Measurements from ENCODE around the gene RFX2.

RFX2 gene

GRCh38 chr19:5995606-5996005, 114.7 kb downstream of the RFX2 start:
- no peak for DNase-seq (ENCODE audit: low read depth in 1 of 2, low spot score in 1 of 2)
- Histone ChIP-seq H3K27me3 (ENCODE audit: insufficient read depth, poor library complexity, severe bottlenecking) (no peaks in the 10 kb centered on the region), H3K27ac (replicated peaks) (no peak overlapping the region), H3K4me3 (replicated peaks; ENCODE audit: insufficient read depth, low read length) (no peak overlapping the region)
- TF ChIP-seq REST (IDR thresholded peaks at IDR 0.05; ENCODE audit: insufficient replicate concordance, low read depth) (no peak), CTCF (IDR thresholded peaks at IDR 0.05; ENCODE audit: insufficient read depth, low read length) (no peak), POLR2AphosphoS5 (IDR thresholded peaks at IDR 0.05; ENCODE audit: low read depth) (no peak), GABPA (IDR thresholded peaks at IDR 0.05; ENCODE audit: low read depth) (no peak), SPI1 (IDR thresholded peaks at IDR 0.05; ENCODE audit: borderline replicate concordance, low read depth) (no peak)

DNA sequence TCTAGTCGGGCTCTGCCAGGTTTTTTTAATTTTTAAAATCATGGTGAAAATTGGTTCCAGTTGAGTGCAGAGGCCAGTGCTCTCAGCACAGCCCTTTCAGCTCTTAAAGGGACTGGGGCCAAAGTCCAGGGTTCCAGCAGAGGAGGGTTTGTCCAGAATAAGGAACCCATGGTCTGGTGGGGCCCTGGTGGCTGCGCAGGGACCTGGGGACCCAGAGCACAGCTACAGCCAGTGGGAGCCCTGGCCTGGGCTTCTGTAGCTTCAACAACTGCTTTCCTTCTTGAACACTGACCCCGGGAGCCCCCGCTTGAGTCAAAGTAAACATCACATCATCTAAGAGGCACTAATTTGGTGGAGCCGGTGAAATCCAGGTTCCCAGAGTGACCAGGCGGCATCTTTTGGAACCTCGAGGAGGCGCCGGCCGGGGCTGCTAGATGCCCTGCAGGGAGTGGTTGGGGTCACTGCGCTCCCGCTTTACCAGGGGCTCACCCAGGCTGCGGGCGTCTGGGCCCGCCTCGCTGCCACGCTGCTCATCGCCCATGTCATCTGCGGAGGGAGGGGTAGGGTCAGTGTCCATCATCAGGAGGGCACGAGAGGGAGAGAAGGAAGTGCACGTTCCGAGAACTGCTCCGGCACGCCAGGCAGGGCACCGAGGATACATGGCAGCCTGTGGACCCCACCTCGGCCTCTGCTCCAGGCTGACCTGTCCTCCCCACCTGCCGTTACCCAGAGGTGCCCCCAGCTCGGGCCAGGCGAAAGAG, 115.7 kb downstream of the RFX2 start:
- DNase-seq (ENCODE audit: low read depth in 1 of 2, low spot score in 1 of 2): no peak
- no peak overlapping the region for H3K4me3 ChIP-seq (replicated peaks; ENCODE audit: insufficient read depth, low read length)
- no peak overlapping the region for H3K27ac ChIP-seq (replicated peaks)
- TF ChIP-seq POLR2AphosphoS5 (IDR thresholded peaks at IDR 0.05; ENCODE audit: low read depth) (no peak), SPI1 (IDR thresholded peaks at IDR 0.05; ENCODE audit: borderline replicate concordance, low read depth) (no peak), CTCF (IDR thresholded peaks at IDR 0.05; ENCODE audit: insufficient read depth, low read length) (no peak), REST (IDR thresholded peaks at IDR 0.05; ENCODE audit: insufficient replicate concordance, low read depth) (no peak), GABPA (IDR thresholded peaks at IDR 0.05; ENCODE audit: low read depth) (no peak)
- H3K27me3 ChIP-seq (ENCODE audit: insufficient read depth, poor library complexity, severe bottlenecking): no peaks in the 10 kb centered on the region

GRCh38 chr19:5993648-5994358, 116.5 kb downstream of the RFX2 start:
- no peak overlapping the region for H3K4me3 ChIP-seq (replicated peaks; ENCODE audit: insufficient read depth, low read length)
- H3K27me3 ChIP-seq (ENCODE audit: insufficient read depth, poor library complexity, severe bottlenecking): no peaks in the 10 kb centered on the region
- TF ChIP-seq POLR2AphosphoS5 (IDR thresholded peaks at IDR 0.05; ENCODE audit: low read depth) (no peak), REST (IDR thresholded peaks at IDR 0.05; ENCODE audit: insufficient replicate concordance, low read depth) (no peak), GABPA (IDR thresholded peaks at IDR 0.05; ENCODE audit: low read depth) (no peak), SPI1 (IDR thresholded peaks at IDR 0.05; ENCODE audit: borderline replicate concordance, low read depth) (no peak), CTCF (IDR thresholded peaks at IDR 0.05; ENCODE audit: insufficient read depth, low read length) (no peak)
- H3K27ac ChIP-seq (replicated peaks): no peak overlapping the region
- DNase-seq (ENCODE audit: low read depth in 1 of 2, low spot score in 1 of 2): no peak
